Measurements from ENCODE around the gene PPIE. TPM values are rescaled to one million over a fixed set of nuclear protein-coding genes. Genes with fewer than 3 reads are reported as not detected.

The PPIE gene
- total and polyA plus RNA-seq, 2 experiments from 2014 or later = 19.9 to 68.0 TPM

DNA sequence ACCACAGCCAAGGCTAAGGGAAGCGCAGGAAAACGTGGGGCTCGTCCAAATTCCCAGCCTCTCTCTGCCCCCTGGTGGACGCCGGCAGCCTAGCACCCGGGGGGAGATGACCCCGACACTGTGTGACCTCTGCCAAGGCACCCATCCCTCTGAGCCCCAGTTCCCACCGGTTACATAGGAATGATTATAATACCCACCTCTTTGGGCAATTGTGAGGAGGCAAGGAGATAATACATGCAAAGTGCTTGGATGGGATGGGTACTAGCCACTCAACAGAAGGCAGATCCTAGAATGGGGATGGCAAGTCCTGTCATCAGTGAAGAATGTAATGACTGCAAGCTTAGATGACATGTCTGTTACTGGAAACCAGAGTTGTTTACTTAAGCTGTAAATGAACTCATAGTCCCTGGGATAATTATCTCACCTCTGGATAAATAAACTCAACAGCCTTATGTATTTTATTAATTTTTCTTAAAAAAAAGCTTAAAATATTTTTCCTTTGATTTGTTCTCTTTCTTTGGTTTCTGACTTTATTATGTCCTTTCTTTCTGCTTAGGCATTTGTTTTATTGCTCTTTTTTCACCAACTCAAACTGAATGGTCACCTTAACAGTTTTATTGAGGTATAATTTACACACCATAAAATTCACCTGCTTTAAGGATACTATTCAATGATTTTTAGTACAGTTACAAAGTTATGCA lies 61.2 kb downstream of the PPIE start:
- TF ChIP-seq EZH2 (IDR thresholded peaks at IDR 0.05; ENCODE audit: insufficient read depth, poor library complexity, severe bottlenecking) = no peak
- peak; percentile 68; the same call in 1 of the 2 replicates for TF ChIP-seq EZH2phosphoT487 (IDR thresholded peaks at IDR 0.05; ENCODE audit: insufficient read depth, low read depth)
- H3K4me1 ChIP-seq (ENCODE audit: insufficient read depth) = peaks cover 6% of the 10 kb centered on the region
- H3K79me2 ChIP-seq (ENCODE audit: insufficient read depth) = no peaks in the 10 kb centered on the region
- H3K4me3 ChIP-seq = no peak overlapping the region
- in situ Hi-C loops (cut with MboI) = no loop called here
- no peaks in the 10 kb centered on the region for H3K36me3 ChIP-seq (ENCODE audit: low read depth)
- no peaks in the 10 kb centered on the region for H3K27me3 ChIP-seq (replicated peaks; ENCODE audit: insufficient read depth)
- H2AFZ ChIP-seq = peak overlapping the region; percentile 78
- H3K4me2 ChIP-seq (ENCODE audit: unreplicated experiment) = peak overlapping the region; percentile 56
- 0 out of 2 replicates have a peak overlapping the region, but pooled peaks have one; percentile 35 for H3K9ac ChIP-seq
- H3K9me2 ChIP-seq (ENCODE audit: insufficient read depth) = no peaks in the 10 kb centered on the region
- 0 to 1% methylated on average over 8 of the region's 8 CpGs for WGBS, 2 experiments (ENCODE audit: low coverage in 1 of 2, low lambda C conversion rate in 2 of 2, missing lambda C conversion rate in 2 of 2)
- peak; percentile 92 for DNase-seq
- no peaks in the 10 kb centered on the region for H3K9me3 ChIP-seq (ENCODE audit: low read depth)
- H3K27ac ChIP-seq = peak overlapping the region; percentile 25
- H3F3A ChIP-seq (ENCODE audit: insufficient read depth) = peaks cover 5% of the 10 kb centered on the region
- no peaks in the 10 kb centered on the region for H4K20me1 ChIP-seq (ENCODE audit: insufficient read depth)

DNA sequence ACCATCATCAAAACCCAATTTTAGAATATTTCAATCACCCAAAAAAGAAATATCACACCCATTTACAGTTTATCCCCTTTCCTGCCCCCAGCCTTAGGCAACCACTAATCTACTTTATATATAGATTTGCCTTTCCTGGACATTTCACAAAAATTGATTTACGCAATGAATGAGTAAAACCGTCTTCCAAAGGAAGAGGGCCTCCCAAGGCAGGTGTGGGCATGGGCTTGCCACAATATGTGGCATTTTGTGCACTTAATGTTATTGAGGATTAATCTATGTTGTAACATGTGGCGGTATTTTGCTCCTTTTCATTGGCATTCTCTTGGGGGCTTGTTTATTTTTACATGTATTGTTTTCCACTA lies 61.8 kb downstream of the PPIE start:
- WGBS, 2 experiments (ENCODE audit: low coverage in 1 of 2, low lambda C conversion rate in 2 of 2, missing lambda C conversion rate in 2 of 2) = 89 to 90% methylated on average over 3 of the region's 3 CpGs
- in situ Hi-C loops (cut with MboI) = no loop called here
- H3K36me3 ChIP-seq (ENCODE audit: low read depth) = no peaks in the 10 kb centered on the region
- no peak for DNase-seq
- H3K79me2 ChIP-seq (ENCODE audit: insufficient read depth) = no peaks in the 10 kb centered on the region
- no peaks in the 10 kb centered on the region for H3K9me3 ChIP-seq (ENCODE audit: low read depth)
- H3K4me3 ChIP-seq = no peak overlapping the region
- H3K9ac ChIP-seq = no peak overlapping the region
- TF ChIP-seq EZH2 (IDR thresholded peaks at IDR 0.05; ENCODE audit: insufficient read depth, poor library complexity, severe bottlenecking) (no peak), EZH2phosphoT487 (IDR thresholded peaks at IDR 0.05; ENCODE audit: insufficient read depth, low read depth) (no peak)
- H3K4me1 ChIP-seq (ENCODE audit: insufficient read depth) = peaks cover 6% of the 10 kb centered on the region
- no peaks in the 10 kb centered on the region for H3K27me3 ChIP-seq (replicated peaks; ENCODE audit: insufficient read depth)
- peak overlapping the region; percentile 56 for H3K4me2 ChIP-seq (ENCODE audit: unreplicated experiment)
- H3F3A ChIP-seq (ENCODE audit: insufficient read depth) = peaks cover 5% of the 10 kb centered on the region
- H4K20me1 ChIP-seq (ENCODE audit: insufficient read depth) = no peaks in the 10 kb centered on the region
- H3K27ac ChIP-seq = 0 out of 2 replicates have a peak overlapping the region, but pooled peaks have one; percentile 15
- no peaks in the 10 kb centered on the region for H3K9me2 ChIP-seq (ENCODE audit: insufficient read depth)
- H2AFZ ChIP-seq = no peak overlapping the region

DNA sequence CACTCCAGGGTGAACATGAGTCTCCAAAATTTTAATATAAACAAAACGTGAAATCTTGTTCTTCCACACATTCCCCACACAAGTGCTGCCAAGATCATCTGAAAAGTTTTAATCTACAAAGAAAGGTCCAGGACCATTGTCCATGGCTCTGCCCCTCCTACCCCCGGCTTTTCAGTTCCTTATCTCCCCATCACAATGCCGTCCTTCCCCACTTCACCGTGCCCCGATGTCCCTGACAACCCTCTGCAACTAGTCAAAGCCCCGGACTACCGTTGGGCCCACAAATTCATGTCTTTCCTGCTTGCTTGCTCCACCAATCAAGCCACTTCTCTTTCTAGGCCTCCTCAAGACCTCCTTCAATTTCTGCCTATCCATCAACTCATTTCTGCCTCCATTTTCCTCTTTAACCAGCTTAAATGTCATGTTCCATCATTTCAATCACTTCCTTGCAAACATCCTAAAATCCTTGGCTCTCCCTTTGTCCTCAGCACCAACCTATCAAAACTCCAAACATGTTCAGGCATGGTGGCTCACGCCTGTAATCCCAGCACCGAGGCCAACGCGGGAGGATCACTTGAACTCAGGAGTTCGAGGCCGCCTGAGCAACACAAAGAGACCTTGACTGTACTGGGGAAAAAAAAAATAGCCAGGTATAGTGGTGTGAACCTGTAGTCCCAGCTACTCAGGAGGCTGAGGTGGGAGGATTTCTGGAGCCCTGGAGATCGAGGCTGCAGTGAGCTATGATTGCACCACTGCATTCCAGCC lies 64.0 kb downstream of the PPIE start:
- WGBS, 2 experiments (ENCODE audit: low coverage in 1 of 2, low lambda C conversion rate in 2 of 2, missing lambda C conversion rate in 2 of 2) = 87 to 93% methylated on average over 14 of the region's 14 CpGs

DNA sequence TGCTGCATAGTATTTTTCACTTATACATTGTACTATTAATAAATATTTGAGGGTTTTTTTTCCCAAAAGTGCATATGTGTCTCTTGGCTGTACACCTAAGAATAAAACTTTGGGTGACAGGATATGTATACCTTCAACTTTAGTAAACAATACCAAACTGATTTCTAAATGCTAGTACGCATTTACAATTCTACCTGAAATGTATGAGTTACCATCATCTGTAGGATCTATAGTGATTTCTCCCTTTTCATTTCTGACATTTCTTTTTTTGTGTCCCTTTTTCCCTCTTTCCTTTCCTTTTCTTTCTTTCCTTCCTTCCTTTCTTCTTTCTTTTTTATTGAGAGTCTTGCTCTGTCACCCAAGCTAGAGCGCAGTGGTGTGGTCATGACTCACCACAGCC lies 66.7 kb downstream of the PPIE start:
- Histone ChIP-seq H3K9me2 (ENCODE audit: insufficient read depth) (no peaks in the 10 kb centered on the region), H3K4me2 (ENCODE audit: unreplicated experiment) (no peak overlapping the region), H3K4me3 (no peak overlapping the region), H3K27me3 (replicated peaks; ENCODE audit: insufficient read depth) (no peaks in the 10 kb centered on the region), H4K20me1 (ENCODE audit: insufficient read depth) (no peaks in the 10 kb centered on the region), H3K36me3 (ENCODE audit: low read depth) (no peaks in the 10 kb centered on the region), H3K9me3 (ENCODE audit: low read depth) (no peaks in the 10 kb centered on the region), H2AFZ (no peak overlapping the region), H3K27ac (no peak overlapping the region), H3K4me1 (ENCODE audit: insufficient read depth) (peaks cover 1% of the 10 kb centered on the region), H3K79me2 (ENCODE audit: insufficient read depth) (no peaks in the 10 kb centered on the region), H3F3A (ENCODE audit: insufficient read depth) (peaks cover 1% of the 10 kb centered on the region; the same call in 1 of the 2 replicates), H3K9ac (no peak overlapping the region)
- in situ Hi-C loops (cut with MboI) = no loop called here
- 83 to 95% methylated on average over 2 of the region's 2 CpGs for WGBS, 2 experiments (ENCODE audit: low coverage in 1 of 2, low lambda C conversion rate in 2 of 2, missing lambda C conversion rate in 2 of 2)
- TF ChIP-seq EZH2phosphoT487 (IDR thresholded peaks at IDR 0.05; ENCODE audit: insufficient read depth, low read depth) (no peak), EZH2 (IDR thresholded peaks at IDR 0.05; ENCODE audit: insufficient read depth, poor library complexity, severe bottlenecking) (no peak)
- DNase-seq = no peak

More for the DNA sequence above, 64.0 kb downstream of the PPIE start:
- peaks cover 5% of the 10 kb centered on the region for H3F3A ChIP-seq (ENCODE audit: insufficient read depth)
- no peaks in the 10 kb centered on the region for H3K79me2 ChIP-seq (ENCODE audit: insufficient read depth)
- H3K4me2 ChIP-seq (ENCODE audit: unreplicated experiment) = no peak overlapping the region
- peaks cover 6% of the 10 kb centered on the region for H3K4me1 ChIP-seq (ENCODE audit: insufficient read depth)
- H2AFZ ChIP-seq = no peak overlapping the region
- H4K20me1 ChIP-seq (ENCODE audit: insufficient read depth) = no peaks in the 10 kb centered on the region
- no peaks in the 10 kb centered on the region for H3K9me2 ChIP-seq (ENCODE audit: insufficient read depth)
- H3K27me3 ChIP-seq (replicated peaks; ENCODE audit: insufficient read depth) = no peaks in the 10 kb centered on the region
- H3K9ac ChIP-seq = no peak overlapping the region
- DNase-seq = no peak
- H3K4me3 ChIP-seq = no peak overlapping the region
- no peaks in the 10 kb centered on the region for H3K9me3 ChIP-seq (ENCODE audit: low read depth)
- no peak overlapping the region for H3K27ac ChIP-seq
- no peaks in the 10 kb centered on the region for H3K36me3 ChIP-seq (ENCODE audit: low read depth)
- in situ Hi-C loops (cut with MboI) = no loop called here
- TF ChIP-seq EZH2 (IDR thresholded peaks at IDR 0.05; ENCODE audit: insufficient read depth, poor library complexity, severe bottlenecking) (no peak), EZH2phosphoT487 (IDR thresholded peaks at IDR 0.05; ENCODE audit: insufficient read depth, low read depth) (no peak)

Measured in GM23248 (cell line).